ENCODE results near the gene ESYT2. TPM values are rescaled to one million over a fixed set of nuclear protein-coding genes. Genes with fewer than 3 reads are reported as not detected.

ESYT2 gene
- total RNA-seq, 1 donor from 2014 or later = 53.1 TPM

GRCh38 chr7:158727690-158728089, 101.6 kb downstream of the ESYT2 start:
- no peak for TF ChIP-seq CTCF (IDR thresholded peaks at IDR 0.05; ENCODE audit: insufficient read depth, low read length, poor library complexity, severe bottlenecking)

GRCh38 chr7:158726277-158726807, 103.0 kb downstream of the ESYT2 start:
- Histone ChIP-seq H3K27me3 (ENCODE audit: control insufficient read depth, insufficient read depth, low read length) (no peaks in the 10 kb centered on the region), H3K36me3 (ENCODE audit: control insufficient read depth, insufficient read depth, low read length) (no peaks in the 10 kb centered on the region), H3K4me3 (ENCODE audit: low read depth, low read length) (no peak overlapping the region)
- no peak for DNase-seq (ENCODE audit: low read depth)
- no peak for TF ChIP-seq CTCF (IDR thresholded peaks at IDR 0.05; ENCODE audit: insufficient read depth, low read length, poor library complexity, severe bottlenecking)

More at GRCh38 chr7:158727690-158728089, 101.6 kb downstream of the ESYT2 start:
- Histone ChIP-seq H3K27me3 (ENCODE audit: control insufficient read depth, insufficient read depth, low read length) (no peaks in the 10 kb centered on the region), H3K36me3 (ENCODE audit: control insufficient read depth, insufficient read depth, low read length) (no peaks in the 10 kb centered on the region), H3K4me3 (ENCODE audit: low read depth, low read length) (no peak overlapping the region)
- no peak for DNase-seq (ENCODE audit: low read depth)

- H3K27me3 ChIP-seq (ENCODE audit: control insufficient read depth, insufficient read depth, low read length) = no peaks in the 10 kb centered on the region
- H3K4me3 ChIP-seq (ENCODE audit: low read depth, low read length) = no peak overlapping the region
- no peak for TF ChIP-seq CTCF (IDR thresholded peaks at IDR 0.05; ENCODE audit: insufficient read depth, low read length, poor library complexity, severe bottlenecking)
- no peaks in the 10 kb centered on the region for H3K36me3 ChIP-seq (ENCODE audit: control insufficient read depth, insufficient read depth, low read length)
- DNase-seq (ENCODE audit: low read depth) = no peak
Measured at GRCh38 chr7:158725506-158725800, 103.9 kb downstream of the ESYT2 start.

GRCh38 chr7:158724658-158725505, 104.4 kb downstream of the ESYT2 start:
- no peak for TF ChIP-seq CTCF (IDR thresholded peaks at IDR 0.05; ENCODE audit: insufficient read depth, low read length, poor library complexity, severe bottlenecking)

GRCh38 chr7:158723714-158724385, 105.5 kb downstream of the ESYT2 start:
- Histone ChIP-seq H3K36me3 (ENCODE audit: control insufficient read depth, insufficient read depth, low read length) (no peaks in the 10 kb centered on the region), H3K4me3 (ENCODE audit: low read depth, low read length) (no peak overlapping the region), H3K27me3 (ENCODE audit: control insufficient read depth, insufficient read depth, low read length) (no peaks in the 10 kb centered on the region)
- TF ChIP-seq CTCF (IDR thresholded peaks at IDR 0.05; ENCODE audit: insufficient read depth, low read length, poor library complexity, severe bottlenecking) = no peak
- DNase-seq (ENCODE audit: low read depth) = no peak

More at GRCh38 chr7:158724658-158725505, 104.4 kb downstream of the ESYT2 start:
- Histone ChIP-seq H3K36me3 (ENCODE audit: control insufficient read depth, insufficient read depth, low read length) (no peaks in the 10 kb centered on the region), H3K27me3 (ENCODE audit: control insufficient read depth, insufficient read depth, low read length) (no peaks in the 10 kb centered on the region), H3K4me3 (ENCODE audit: low read depth, low read length) (no peak overlapping the region)
- DNase-seq (ENCODE audit: low read depth) = no peak
